Colon (tissue), 2 donors: ENCODE data around the gene SRGAP2C.
"Not testable (repeated sequence)": the region's sequence is repeated elsewhere in the genome, so short reads cannot be mapped to it uniquely, and the experiment has no call there.

Experiments
- FAIRE-seq: peaks from 2 replicates; lab custom pipeline; 2012; peaks lifted over from hg19 to GRCh38; lab: Jason Lieb, UNC
- donor health status: control.
- donor health status: control.

SRGAP2C gene

DNA sequence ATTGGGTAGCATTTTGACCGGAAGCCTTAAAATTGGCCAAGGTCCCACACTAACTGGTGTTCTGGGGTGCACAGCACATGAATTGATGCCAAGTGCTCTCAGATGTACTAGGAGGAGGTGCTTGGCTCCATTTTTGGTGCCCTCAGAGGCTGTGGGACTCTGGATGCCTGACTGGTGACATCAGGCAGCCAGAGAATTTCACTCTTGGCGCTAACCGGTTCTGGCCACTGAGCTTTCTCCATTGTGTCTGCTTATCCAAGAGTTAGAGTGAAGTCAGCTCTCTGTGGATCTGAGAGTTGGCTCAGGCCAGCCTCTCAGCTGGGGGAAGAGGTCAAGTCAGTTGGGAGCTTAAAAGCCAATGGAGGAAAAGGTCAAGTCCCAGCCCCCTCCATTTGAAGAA, 200.4 kb downstream of the SRGAP2C start:
- FAIRE-seq: not testable (repeated sequence)

DNA sequence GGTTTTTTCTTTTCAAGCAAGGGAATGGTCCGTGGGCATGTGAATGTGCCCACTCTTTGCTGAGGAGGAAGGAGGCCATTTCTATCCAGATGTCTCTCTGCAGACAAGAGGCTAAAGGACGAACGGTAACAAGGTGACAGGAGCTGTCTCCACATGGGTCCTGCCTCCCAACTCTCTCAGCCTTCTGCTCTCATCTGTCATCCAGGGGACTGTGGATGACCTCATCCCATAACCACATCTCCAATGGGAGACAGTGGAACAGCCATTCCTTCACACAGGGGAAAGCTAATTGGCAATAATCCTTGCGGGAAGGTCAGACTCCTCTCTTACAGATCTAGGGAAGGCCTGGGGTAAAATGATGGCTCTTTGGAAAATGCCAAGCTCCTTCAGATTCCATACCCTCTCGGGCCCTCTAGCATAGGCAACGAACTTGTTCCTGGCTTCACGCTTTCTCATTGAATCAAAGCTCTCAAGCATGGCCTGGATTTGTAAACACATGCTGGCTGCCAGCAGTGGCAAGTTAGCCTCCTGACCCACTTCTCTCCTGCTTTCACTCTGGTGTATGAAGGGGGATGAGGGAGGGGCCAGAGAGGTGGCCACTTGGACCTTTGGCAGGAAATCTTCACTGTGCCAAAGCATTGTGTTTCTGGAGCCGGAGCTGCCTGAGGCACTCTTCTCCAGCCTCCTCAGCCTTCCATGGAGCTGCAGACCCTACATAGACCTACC, 201.0 kb downstream of the SRGAP2C start:
- FAIRE-seq: not testable (repeated sequence)

DNA sequence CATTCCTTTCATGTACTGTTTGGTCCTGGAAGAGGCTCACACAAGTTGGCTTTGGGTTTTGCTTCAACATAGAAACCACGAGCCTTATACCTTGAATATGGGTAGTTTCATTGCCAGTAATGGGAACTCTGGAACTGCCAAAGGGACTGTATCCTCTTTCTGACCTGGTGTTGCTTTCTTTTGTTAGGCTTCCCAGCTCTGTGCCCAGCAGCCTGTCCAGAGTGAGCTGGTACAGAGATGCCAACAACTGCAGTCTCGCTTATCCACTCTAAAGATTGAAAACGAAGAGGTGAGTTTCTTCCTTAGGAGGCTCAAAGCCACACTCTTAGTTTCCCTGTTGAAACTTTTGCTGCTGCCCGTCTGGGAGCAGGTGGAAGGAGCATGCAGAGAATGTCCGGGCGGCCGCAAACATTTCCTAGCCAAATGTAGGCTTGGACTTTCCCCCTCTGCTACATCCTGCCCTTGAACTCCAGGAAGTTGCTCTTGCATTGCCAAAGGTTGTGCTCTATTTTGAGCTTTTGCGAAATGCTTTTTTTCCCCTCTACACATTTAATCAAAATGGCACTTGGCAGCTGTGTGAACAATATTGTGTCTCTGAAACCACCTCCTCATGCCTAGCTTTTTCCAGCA, 201.7 kb downstream of the SRGAP2C start:
- not testable (repeated sequence) for FAIRE-seq

DNA sequence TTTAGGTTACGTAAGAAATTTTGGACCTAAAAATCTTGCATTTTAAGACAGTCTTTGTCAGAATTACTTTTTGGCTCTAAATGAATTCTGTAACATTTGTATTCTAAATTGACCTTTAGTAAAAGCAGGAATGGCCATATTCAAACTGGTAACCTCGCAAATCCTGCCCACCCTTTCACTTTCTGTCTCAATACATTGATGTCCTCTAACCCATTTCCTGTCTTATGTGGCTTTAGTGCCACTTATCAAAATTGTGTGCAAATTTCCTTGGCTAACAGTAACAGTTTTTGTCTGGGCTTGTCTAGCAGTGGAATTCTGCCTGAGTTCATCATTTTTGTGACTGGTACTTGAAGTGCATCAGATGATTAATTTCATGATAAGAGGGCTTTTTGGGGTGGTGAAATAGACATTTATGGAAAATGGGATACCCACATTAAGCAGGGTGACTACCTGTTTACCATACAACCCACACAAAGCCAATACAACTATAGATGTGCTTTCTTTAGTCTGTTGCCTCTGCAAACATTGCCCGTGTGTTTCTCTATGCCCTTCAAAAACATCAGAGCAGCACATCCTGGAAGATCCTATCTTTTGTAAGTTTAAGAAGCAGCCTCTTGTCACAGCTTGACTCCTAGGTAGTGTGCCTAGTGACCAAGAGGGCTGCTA, 205.3 kb downstream of the SRGAP2C start:
- not testable (repeated sequence) for FAIRE-seq

DNA sequence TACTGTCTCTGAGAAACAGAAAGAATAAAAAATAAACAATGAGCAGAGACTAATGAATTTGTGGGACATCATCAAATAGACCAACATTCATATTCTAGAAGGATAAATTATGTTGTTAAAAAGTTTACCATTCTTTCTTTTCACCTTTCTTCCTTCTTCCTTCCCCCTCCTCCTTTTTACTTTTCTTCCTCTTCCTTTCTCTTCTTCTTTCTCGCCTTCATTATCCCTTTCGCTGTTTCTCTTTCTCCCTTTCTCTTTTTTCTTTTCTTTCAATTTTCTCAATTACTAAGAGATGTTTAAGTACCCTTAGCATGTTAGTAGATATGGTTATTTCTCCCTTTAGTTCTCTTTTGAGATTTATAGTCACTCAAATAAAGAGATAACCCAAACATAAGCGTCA, 207.4 kb downstream of the SRGAP2C start:
- FAIRE-seq: not testable (repeated sequence)

DNA sequence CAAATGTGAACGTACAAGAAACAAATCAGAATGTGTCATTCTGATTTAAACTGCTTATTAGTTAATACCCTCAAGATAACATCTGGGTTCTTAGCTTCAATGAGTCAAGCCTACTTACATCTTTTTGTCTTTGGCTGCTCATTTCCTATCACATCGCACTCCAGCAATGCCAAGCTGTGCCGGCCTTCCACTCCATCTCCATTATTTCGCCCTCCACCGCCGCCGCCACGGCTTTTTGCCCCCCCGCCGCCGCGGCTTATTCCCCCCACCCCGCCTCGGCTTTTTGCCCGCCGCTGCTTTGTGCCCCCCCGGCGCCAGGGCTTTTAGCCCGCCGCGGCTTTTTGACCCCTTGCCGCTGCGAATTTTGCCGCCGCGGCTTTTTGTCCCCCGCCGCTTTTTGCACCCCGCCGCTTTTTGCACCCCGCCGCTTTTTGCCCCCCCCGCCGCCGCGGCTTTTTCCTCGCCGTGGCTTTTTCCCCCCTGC, 211.0 kb downstream of the SRGAP2C start:
- not testable (repeated sequence) for FAIRE-seq

DNA sequence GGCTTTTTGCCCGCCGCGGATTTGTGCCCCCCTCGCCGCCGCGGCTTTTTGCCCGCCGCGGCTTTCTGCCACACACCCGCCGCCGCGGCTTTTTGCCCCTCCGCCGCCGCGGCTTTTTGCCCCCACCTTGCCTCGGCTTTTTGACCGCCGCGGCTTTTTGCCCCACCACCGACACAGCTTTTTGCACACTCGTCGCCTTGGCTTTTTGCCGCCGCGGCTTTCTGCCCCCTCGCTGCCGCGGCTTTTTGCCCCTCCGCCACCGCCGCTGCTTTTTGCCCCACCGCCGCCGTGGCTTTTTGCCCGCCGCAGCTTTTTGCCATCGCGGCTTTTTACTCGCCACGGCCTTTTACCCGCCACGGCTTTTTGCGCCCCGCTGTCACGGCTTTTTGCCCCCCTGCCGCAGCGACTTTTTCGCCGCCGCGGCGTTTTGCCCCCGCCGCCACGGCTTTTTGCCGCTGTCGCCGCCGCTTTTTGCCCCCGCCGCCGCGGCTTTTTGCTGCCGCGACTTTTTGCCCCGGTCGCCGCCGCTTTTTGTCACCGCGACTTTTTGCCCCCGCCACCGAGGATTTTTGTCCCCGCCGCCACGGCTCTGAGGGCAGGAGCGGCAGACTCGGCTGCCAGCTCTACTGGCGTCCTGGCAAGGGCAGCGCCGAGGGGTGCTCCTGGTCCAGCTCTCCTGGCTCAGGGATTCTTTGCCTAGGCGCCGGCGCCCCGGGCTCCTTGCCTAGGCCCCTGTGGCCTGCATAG, 211.7 kb downstream of the SRGAP2C start:
- FAIRE-seq: not testable (repeated sequence)

DNA sequence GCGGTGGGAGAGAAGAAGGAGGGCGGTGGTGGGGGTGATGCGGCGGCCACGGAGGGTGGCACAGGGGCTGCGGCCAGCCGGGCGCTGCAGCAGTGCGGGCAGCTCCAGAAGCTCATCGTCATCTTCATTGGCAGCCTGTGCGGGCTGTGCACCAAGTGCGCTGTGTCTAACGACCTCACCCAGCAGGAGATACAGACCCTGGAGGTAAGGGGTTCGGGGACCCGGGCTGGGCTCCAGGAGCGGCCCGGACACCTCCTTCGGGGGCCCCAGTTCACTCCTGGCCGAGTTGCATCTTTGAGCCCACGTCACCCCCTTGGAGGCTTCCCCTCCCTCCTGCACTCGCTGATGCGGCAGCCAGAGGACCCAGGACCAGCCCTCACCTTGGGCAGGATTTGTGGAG, 212.3 kb downstream of the SRGAP2C start:
- not testable (repeated sequence) for FAIRE-seq

DNA sequence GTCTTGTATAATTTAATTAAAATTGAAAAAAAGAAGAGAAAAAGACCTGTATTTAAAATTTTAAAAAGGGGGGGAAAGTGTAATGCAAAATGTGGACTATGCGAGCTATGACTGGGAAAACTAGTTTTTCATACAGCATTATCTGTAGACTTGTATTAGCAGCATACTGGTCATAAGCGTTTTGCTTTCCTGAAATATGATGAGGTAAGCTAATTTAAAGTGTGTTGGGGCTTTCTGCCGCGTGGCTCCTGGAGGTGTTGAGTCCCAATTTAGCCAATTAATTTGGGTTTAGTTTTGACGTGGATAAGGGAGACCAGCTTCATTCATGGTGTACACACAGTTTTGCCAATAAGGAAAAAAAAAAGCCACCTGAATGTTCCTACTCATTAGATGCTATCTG, 214.4 kb downstream of the SRGAP2C start:
- FAIRE-seq: not testable (repeated sequence)

DNA sequence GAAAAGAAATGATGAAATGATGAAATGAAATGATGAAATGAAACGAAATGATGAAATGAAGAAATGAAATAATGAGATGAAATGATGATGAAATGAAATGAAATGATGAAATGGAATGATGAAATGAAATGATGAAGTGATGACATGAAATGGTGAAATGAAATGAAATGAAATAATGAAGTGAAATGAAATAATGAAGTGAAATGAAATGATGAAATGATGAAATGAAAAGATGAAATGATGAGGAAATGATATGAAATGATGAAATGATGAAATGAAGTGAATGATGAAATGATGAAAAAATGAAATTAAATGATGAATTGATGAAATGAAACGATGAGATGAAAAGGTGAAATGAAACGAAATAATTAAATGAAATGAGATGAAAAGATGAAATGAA, 215.3 kb downstream of the SRGAP2C start:
- FAIRE-seq: not testable (repeated sequence)

DNA sequence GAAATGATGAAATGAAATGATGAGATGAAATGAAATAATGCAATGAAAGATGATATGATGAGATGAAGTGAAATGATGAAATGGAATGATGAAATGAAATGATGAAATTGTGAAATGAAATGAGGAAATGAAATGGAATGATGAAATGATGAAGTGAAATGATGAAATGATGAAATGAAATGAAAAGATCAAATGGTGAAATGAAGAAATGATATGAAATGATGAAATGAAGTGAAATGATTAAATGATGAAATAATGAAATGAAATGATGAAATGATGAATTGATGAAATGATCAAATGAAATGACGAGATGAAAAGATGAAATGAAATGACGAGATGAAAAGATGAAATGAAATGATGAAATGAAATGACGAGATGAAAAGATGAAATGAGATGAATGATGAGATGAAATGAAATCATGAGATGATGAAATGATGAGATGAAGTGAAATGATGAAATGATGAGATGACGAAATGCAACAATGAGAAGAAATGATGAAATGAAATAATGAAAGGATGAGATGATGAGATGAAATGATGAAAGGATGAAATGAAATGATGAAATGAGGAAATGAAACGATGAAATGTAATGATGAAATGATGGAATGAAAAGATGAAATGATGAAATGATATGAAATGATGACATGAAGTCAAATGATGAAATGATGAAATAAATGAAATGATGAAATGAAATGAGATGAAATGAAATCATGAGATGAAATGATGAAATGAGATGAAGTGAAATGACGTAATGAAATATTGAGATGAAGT, 216.0 kb downstream of the SRGAP2C start:
- FAIRE-seq: peak; percentile 45

DNA sequence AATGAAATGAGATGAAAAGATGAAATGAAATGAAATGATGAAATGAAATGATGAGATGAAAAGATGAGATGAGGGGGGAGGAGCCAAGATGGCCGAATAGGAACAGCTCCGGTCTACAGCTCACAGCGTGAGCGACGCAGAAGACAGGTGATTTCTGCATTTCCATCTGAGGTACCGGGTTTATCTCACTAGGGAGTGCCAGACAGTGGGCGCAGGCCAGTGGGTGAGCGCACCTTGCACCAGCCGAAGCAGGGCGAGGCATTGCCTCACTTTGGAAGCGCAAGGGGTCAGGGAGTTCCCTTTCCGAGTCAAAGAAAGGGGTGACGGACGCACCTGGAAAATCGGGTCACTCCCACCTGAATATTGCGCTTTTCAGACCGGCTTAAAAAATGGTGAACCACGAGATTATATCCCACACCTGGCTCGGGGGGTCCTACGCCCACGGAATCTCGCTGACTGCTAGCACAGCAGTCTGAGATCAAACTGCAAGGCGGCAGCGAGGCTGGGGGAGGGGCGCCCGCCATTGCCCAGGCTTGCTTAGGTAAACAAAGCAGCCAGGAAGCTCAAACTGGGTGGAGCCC, 216.7 kb downstream of the SRGAP2C start:
- FAIRE-seq: not testable (repeated sequence)

DNA sequence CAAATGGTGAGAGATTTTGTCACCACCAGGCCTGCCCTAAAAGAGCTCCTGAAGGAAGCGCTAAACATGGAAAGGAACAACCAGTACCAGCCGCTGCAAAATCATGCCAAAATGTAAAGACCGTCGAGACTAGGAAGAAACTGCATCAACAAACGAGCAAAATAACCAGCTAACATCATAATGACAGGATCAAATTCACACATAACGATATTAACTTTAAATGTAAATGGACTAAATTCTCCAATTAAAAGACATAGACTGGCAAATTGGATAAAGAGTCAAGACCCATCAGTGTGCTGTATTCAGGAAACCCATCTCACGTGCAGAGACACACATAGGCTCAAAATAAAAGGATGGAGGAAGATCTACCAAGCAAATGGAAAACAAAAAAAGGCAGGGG, 218.5 kb downstream of the SRGAP2C start:
- FAIRE-seq: not testable (repeated sequence)

DNA sequence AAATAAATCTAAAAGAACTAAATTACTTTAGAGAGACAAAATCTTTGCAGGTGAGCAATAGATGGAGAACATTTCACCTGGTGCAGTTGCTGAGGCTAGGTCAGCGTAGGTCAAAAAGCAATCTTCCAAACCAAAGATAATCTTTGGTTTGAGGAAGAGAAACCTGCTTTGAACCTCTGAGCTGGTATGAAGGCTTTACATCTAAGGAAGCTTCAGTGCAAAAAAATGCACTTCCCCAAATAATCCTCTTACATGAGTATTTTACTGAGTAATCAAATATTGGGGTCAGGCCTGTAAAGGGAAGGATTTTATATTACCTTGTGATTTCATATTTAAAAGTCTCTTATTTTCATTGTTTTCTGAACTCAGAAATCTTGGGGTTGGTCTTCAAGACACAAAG, 223.6 kb downstream of the SRGAP2C start:
- no peak for FAIRE-seq

DNA sequence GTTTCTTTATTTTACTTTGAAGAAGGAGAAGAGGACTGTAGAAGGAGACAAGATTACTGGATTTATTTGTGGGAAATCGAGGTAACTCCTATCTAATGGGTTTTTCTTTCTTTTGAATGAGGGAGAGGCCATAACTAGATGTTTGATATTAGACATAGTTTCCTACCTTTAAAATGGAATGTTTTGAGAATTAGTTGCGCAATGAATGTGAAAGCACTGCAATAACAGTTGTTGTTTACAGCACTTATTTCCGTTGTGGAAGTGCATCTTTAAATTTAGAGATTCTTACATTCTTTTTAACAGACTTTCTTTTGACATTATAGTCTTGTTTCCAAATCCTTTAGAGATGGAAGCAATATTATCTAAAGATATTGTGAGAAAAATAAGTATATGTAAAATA, 229.0 kb downstream of the SRGAP2C start:
- no peak for FAIRE-seq

DNA sequence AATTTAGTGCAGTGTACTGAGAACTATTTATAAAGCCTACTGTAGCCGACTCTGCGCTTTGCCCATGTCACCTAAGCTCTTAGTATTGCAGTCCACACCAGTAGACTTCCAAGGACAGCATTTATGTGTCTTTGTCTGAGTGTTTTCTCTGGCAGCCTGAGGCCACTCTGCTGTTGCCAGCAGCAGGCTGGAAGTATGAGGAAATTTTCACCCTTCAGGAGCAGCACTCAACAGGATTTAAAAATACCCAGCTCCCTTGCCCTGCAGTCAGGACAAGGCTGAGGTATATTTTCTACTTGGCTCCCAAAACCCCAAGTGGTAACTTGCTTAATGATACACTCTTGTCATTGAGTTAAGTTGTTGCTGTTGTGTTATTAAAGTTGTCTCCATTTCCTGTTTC, 230.1 kb downstream of the SRGAP2C start:
- no peak for FAIRE-seq

DNA sequence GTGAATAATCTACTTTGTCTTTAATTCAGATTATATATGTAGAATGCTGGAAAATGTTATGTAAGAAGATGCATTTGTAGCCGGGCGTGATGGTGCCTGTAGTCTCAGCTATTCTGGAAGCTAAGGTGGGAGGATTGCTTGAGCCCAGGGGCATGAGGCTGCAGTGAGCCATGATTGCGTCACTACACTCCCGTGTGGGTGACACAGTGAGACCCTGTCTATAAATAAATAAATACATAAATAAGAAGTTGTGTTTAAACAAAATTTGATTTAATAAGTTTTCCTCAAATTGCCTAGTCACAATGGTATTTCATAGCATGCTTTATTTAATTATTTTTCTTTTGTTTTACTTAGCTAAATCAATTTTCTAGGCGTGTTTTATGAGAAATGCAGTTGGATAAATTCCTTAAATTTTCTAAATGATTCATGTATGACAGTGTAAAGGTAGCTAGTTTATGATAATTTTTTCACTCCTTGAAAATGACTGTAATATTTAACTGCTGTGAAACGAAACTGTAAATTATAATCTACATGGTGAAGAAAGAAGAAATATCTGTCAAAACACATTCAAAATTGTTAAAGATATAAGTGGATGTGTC, 232.6 kb downstream of the SRGAP2C start:
- no peak for FAIRE-seq

DNA sequence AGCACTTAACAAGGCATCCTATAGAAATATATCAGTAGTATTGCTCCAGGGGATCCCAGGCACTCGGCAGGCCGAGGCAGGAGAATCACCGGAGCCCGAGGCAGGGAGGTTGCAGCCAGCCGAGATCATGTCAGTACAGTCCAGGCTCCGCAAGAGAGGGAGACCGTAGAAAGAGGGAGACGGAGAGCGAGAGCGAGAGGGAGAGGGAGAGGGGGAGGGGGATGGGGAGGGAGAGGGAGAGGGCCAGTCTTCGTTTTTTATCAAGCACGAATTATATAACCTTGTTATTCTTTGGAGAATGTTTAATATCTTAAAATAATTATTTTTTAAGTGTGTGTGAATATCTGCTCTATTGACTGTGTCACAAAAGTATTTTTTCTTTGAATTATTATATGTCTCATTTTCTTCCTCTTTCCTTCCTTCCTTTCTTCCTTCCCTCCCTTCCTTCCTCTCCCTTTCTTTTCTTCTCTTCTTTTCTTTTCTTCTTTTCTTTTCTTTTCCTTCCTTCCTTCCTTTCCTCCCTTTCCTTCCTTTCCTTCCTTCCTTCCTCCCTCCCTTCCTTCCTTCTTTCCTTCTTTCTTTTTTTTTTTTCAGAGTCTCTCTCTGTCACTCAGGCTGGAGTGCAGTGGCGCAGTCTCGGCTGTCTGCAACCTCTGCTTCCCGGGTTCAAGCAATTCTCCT, 233.7 kb downstream of the SRGAP2C start:
- no peak for FAIRE-seq

DNA sequence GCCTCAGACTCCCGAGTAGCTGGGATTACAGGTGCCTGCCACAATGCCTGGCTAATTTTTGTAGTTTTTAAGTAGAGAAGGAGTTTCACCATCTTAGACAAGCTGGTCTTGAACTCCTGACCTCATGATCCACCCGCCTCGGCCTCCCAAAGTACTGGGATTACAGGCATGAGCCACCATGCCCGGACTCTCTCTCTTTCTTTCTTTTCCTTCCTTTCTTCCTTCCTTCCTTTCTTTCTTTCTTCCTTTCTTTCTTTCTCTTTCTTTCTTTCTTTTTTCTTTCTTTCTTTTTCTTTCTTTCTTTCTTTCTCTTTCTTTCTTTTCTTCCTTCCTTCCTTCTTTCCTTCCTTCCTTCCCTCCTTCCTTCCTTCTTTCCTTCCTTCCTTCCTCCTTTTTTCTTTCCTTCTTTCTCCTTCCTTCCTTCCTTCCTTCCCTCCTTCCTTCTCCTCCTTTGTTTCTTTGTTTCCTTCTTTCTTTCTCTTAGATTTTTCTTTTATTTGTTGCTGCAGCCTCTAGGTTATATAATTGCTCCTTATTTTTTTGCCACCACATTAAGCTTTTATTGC, 234.4 kb downstream of the SRGAP2C start:
- not testable (repeated sequence) for FAIRE-seq

DNA sequence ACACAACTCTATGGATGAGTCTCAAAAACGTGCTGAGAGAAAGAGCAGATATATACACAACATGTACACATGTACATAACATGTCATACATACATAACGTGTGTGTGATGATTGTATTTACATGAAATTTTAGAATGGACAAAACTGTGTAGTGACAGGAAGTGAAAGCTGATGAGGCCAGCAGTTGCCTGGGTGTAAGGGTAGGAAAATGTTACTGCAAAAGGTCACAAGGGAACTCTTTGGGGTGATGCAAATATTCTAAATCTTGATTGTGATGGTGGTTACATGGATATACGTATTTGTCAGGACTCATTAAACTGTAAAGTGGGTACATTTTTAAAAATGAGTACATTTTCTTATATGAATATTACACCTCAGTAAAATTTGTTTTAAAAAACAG, 236.7 kb downstream of the SRGAP2C start:
- FAIRE-seq: not testable (repeated sequence)
